ENCODE data around the gene HOXB3. TPM values are rescaled to one million over a fixed set of nuclear protein-coding genes. Genes with fewer than 3 reads are reported as not detected.

HOXB3 gene
- polyA plus RNA-seq, 1 donor from 2014 or later, result not detected

DNA sequence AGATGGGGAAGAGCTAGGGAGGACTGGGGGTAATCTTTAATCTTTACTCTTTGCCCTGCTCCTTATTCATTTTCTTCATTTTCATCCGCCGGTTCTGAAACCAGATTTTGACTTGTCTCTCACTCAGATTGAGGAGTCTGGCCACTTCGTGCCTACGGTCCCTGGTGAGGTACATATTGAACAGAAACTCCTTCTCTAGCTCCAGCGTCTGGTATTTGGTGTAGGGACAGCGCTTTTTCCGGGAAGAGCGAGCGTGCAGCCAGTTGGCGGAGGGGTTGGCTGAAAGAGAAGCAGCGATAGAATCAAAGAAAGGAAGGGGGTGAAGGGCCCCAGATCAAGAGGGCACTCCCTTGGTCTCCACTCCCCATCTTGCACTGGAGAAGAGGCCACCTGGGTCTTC, 32.8 kb upstream of the HOXB3 start (continued):
- TF ChIP-seq EZH2 (IDR thresholded peaks at IDR 0.05; ENCODE audit: borderline replicate concordance, insufficient read depth, low read length, poor library complexity, severe bottlenecking) (no peak), SMC3 (conservative IDR thresholded peaks at IDR 0.05; ENCODE audit: poor library complexity) (no peak)

DNA sequence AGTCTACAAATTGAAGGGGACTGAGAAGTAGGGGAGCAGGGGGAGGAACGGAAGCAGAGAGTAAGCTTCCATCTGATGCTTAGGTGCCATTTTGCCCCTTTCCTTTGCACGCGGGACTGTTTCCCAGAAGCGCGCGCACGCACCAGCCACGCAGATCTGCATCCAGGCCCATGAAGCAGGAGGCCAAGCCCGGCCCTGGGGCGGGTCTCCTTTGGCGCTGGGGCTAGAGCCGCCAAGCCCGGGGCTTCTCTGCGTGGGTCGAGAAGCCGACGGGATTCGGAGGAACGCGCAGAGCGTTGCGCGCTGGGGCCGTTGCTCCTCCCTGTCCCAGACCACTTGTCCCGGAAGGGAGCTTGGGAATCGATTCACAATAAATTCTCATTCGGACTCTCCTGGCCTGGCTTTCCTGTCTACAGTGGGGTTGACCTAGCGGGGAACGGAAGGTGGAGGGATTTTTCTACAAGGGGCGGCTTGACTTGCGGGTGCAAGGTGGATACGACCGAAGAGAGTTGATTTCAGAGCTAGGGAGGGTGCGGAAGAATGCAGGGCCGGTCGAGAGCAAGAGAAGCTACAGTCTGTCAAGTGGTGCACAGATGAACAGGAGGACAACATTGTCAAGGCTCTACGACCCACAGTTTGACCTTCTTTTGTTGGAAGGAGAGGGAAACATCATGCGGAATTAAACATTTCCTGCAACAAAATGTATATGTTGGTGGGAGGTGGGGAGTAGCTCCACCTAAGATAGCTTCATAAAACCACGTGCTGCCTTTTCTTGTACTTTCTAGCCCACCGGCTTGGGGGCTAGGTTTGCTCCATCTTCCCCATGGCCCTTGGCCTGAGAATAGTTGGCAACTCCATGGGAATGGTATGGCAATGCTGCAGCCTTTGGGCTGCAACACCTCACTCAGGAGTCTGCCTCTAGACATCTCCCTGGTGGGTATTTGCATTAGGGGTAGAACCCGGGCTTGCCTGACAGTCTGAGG, 31.7 kb upstream of the HOXB3 start:
- no peaks in the 10 kb centered on the region for H3F3A ChIP-seq (ENCODE audit: insufficient read depth, low read length, poor library complexity, severe bottlenecking)
- H3K79me2 ChIP-seq (replicated peaks; ENCODE audit: insufficient read depth, low read length), result no peaks in the 10 kb centered on the region
- H2AFZ ChIP-seq (ENCODE audit: low read depth, low read length), result no peak overlapping the region
- no peaks in the 10 kb centered on the region for H3K9me2 ChIP-seq (ENCODE audit: insufficient read depth, low read length)
- peaks cover 8% of the 10 kb centered on the region for H3K9me3 ChIP-seq (ENCODE audit: low read length)
- no peak overlapping the region for H3K9ac ChIP-seq (ENCODE audit: low read length)
- H4K20me1 ChIP-seq (ENCODE audit: insufficient read depth), result no peaks in the 10 kb centered on the region
- TF ChIP-seq POLR2AphosphoS5 (IDR thresholded peaks at IDR 0.05), result no peak
- TF ChIP-seq EZH2 (IDR thresholded peaks at IDR 0.05; ENCODE audit: borderline replicate concordance, insufficient read depth, low read length, poor library complexity, severe bottlenecking), result peak; percentile 40
- H3K27me3 ChIP-seq (ENCODE audit: insufficient read depth, low read depth, low read length), result peaks cover 100% of the 10 kb centered on the region
- H3K36me3 ChIP-seq (ENCODE audit: insufficient read depth, low read length), result no peaks in the 10 kb centered on the region
- H3K27ac ChIP-seq (ENCODE audit: low read length), result no peak overlapping the region
- no peak overlapping the region for H3K4me2 ChIP-seq (ENCODE audit: low read length)
- H3K4me3 ChIP-seq (ENCODE audit: low read length), result no peak overlapping the region

DNA sequence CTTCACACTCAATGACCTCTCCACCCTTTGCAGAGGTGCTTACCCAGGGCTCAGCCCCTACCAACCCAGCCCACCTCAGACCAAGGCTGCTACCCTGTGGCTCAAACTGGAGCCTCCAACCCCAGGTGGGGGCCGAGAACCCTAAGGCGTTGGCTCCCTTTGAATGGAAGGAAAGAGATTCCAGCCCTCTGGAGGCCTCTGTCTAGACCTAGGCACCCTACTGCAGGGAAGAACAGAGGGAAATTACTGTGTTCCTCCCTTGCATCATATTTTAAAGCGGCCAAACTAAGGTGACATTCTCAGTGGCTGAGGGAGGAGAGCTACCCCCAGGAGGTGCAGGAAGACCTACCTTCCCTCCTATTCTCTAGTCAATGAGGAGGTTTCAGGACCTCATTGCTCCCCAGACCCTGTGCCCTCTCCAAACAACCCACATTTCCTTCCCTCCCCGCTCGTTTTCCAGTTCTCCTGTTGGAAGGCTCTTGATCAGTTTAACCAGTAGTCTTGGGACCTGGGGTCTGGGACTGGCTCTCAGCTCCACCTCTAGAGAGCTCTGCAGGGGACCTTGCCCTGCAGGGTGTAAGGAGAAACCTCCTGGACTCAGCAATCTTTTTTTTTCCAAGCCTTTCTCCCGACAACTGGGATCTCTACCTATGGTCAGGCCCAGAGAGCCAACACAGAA, 30.6 kb upstream of the HOXB3 start:
- Histone ChIP-seq H3K4me2 (ENCODE audit: low read length) (no peak overlapping the region), H2AFZ (ENCODE audit: low read depth, low read length) (no peak overlapping the region), H3K4me3 (ENCODE audit: low read length) (no peak overlapping the region), H3K9me3 (ENCODE audit: low read length) (peaks cover 8% of the 10 kb centered on the region), H3K27me3 (ENCODE audit: insufficient read depth, low read depth, low read length) (peaks cover 100% of the 10 kb centered on the region), H3K27ac (ENCODE audit: low read length) (no peak overlapping the region), H3F3A (ENCODE audit: insufficient read depth, low read length, poor library complexity, severe bottlenecking) (no peaks in the 10 kb centered on the region), H3K36me3 (ENCODE audit: insufficient read depth, low read length) (no peaks in the 10 kb centered on the region), H4K20me1 (ENCODE audit: insufficient read depth) (no peaks in the 10 kb centered on the region), H3K9ac (ENCODE audit: low read length) (no peak overlapping the region), H3K9me2 (ENCODE audit: insufficient read depth, low read length) (no peaks in the 10 kb centered on the region), H3K79me2 (replicated peaks; ENCODE audit: insufficient read depth, low read length) (no peaks in the 10 kb centered on the region)
- TF ChIP-seq MXI1 (conservative IDR thresholded peaks at IDR 0.05; ENCODE audit: poor library complexity, severe bottlenecking) (no peak), TAF1 (IDR thresholded peaks at IDR 0.05; ENCODE audit: low read depth) (no peak), EP300 (conservative IDR thresholded peaks at IDR 0.05; ENCODE audit: poor library complexity, severe bottlenecking) (no peak), SMC3 (conservative IDR thresholded peaks at IDR 0.05; ENCODE audit: poor library complexity) (no peak), EZH2 (IDR thresholded peaks at IDR 0.05; ENCODE audit: borderline replicate concordance, insufficient read depth, low read length, poor library complexity, severe bottlenecking) (no peak), POLR2AphosphoS5 (IDR thresholded peaks at IDR 0.05) (no peak)
- TF ChIP-seq, protein P1, sequence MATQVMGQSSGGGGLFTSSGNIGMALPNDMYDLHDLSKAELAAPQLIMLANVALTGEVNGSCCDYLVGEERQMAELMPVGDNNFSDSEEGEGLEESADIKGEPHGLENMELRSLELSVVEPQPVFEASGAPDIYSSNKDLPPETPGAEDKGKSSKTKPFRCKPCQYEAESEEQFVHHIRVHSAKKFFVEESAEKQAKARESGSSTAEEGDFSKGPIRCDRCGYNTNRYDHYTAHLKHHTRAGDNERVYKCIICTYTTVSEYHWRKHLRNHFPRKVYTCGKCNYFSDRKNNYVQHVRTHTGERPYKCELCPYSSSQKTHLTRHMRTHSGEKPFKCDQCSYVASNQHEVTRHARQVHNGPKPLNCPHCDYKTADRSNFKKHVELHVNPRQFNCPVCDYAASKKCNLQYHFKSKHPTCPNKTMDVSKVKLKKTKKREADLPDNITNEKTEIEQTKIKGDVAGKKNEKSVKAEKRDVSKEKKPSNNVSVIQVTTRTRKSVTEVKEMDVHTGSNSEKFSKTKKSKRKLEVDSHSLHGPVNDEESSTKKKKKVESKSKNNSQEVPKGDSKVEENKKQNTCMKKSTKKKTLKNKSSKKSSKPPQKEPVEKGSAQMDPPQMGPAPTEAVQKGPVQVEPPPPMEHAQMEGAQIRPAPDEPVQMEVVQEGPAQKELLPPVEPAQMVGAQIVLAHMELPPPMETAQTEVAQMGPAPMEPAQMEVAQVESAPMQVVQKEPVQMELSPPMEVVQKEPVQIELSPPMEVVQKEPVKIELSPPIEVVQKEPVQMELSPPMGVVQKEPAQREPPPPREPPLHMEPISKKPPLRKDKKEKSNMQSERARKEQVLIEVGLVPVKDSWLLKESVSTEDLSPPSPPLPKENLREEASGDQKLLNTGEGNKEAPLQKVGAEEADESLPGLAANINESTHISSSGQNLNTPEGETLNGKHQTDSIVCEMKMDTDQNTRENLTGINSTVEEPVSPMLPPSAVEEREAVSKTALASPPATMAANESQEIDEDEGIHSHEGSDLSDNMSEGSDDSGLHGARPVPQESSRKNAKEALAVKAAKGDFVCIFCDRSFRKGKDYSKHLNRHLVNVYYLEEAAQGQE (IDR thresholded peaks at IDR 0.05; ENCODE audit: borderline replicate concordance), result no peak
- TF ChIP-seq, protein P2, sequence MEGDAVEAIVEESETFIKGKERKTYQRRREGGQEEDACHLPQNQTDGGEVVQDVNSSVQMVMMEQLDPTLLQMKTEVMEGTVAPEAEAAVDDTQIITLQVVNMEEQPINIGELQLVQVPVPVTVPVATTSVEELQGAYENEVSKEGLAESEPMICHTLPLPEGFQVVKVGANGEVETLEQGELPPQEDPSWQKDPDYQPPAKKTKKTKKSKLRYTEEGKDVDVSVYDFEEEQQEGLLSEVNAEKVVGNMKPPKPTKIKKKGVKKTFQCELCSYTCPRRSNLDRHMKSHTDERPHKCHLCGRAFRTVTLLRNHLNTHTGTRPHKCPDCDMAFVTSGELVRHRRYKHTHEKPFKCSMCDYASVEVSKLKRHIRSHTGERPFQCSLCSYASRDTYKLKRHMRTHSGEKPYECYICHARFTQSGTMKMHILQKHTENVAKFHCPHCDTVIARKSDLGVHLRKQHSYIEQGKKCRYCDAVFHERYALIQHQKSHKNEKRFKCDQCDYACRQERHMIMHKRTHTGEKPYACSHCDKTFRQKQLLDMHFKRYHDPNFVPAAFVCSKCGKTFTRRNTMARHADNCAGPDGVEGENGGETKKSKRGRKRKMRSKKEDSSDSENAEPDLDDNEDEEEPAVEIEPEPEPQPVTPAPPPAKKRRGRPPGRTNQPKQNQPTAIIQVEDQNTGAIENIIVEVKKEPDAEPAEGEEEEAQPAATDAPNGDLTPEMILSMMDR (IDR thresholded peaks at IDR 0.05; ENCODE audit: poor library complexity, severe bottlenecking), result no peak

All from neural cell (in vitro differentiated cells).